GM12873 (cell line): ENCODE results near the gene NFIC.

Source experiments
- TF ChIP-seq, protein P1 (sequence below): IDR thresholded peaks from 2 replicates; pipeline ENCODE4 v1.5.1; 2012; ENCODE audit warnings: low read depth, mild to moderate bottlenecking, moderate library complexity, low read length, control low read depth; ENCODE audit not compliant: insufficient read depth; ENCODE audit errors: missing control alignments

The NFIC gene

DNA sequence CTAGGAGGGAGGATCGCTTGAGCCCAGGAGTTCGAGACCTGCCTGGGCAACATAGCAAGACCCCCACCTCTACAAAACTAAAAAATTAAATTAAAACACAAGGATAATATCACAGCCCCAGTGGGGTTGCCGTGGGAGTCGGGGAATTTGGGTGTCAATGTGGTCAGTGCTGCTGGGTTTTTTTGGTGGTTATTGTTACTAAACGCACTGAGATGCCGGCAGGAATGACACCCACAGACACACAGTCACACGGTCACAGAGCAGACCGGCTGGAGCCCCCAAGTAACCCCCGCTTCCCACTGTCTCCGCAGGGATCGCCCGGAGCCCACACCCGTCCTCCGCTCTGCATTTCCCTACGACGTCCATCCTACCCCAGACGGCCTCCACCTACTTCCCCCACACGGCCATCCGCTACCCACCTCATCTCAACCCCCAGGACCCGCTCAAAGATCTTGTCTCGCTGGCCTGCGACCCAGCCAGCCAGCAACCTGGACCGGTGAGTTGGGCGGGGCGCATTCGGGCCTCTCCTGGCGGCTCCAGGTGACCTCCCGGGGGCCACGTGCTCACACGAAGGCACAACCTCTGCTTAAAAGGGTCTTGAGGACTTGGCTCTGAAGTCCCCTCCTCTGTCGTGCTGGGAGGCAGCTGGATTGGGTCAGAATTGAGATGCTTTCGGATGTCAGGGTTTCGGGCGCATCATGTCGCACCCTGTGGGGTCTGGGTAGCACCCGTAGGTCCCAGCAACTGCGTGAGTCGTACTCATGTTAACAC, 86.0 kb downstream of the NFIC start:
- TF ChIP-seq, protein P1, sequence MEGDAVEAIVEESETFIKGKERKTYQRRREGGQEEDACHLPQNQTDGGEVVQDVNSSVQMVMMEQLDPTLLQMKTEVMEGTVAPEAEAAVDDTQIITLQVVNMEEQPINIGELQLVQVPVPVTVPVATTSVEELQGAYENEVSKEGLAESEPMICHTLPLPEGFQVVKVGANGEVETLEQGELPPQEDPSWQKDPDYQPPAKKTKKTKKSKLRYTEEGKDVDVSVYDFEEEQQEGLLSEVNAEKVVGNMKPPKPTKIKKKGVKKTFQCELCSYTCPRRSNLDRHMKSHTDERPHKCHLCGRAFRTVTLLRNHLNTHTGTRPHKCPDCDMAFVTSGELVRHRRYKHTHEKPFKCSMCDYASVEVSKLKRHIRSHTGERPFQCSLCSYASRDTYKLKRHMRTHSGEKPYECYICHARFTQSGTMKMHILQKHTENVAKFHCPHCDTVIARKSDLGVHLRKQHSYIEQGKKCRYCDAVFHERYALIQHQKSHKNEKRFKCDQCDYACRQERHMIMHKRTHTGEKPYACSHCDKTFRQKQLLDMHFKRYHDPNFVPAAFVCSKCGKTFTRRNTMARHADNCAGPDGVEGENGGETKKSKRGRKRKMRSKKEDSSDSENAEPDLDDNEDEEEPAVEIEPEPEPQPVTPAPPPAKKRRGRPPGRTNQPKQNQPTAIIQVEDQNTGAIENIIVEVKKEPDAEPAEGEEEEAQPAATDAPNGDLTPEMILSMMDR, result no peak

DNA sequence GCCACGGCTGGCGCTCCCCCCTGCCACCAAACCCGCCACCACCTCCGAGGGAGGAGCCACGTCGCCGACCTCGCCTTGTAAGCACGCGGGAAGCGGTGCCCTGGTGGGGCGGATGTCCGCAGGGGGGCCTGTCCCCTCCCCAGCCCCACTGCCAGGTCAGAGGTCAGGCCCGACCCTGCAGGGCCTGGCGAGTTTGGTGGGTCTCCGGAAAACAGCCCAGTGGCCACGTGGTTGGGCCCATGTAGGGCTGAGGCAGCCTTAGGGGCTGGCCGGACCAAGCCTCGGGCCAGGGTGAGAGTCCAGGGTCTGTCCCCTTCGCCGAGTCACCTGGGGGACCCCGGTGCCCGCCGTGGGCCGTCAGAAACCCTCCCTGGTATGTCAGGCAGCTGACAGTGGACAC, 87.5 kb downstream of the NFIC start:
- TF ChIP-seq, protein P1, result no peak

DNA sequence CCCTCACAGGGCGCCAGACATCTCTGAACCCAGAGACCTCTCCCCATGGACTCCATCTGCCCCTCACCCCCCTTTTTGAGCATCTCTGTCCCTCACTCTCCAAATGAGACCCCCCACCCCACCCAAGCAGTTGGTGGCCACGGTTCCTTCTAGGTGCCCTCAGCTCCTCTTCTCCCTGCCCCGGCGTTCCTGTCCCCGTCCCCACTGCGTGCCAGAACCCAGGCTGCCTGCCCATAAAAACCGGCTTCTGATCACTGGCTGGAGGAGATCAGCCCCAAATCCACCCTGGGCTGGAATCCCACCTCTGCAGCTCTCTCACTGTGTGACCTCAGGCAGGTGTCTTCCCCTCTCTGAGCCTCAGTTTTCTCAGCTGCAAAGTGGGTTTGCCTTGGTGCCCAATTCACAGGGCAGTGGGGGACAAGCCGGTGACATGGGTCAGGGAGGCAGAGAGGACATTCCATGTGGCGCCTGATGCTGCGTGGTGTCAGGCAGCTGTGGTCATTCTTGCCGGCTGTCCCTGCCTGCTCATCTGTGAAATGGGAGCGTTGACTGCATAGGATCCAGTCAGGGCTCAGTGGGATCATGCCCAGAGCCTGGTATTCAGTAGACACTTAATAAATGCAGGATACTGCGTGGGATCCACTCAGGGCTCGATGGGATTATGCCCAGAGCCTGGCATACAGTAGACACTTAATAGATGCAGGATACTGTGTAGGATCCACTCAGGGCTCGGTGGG, 88.4 kb downstream of the NFIC start:
- TF ChIP-seq, protein P1, result no peak

DNA sequence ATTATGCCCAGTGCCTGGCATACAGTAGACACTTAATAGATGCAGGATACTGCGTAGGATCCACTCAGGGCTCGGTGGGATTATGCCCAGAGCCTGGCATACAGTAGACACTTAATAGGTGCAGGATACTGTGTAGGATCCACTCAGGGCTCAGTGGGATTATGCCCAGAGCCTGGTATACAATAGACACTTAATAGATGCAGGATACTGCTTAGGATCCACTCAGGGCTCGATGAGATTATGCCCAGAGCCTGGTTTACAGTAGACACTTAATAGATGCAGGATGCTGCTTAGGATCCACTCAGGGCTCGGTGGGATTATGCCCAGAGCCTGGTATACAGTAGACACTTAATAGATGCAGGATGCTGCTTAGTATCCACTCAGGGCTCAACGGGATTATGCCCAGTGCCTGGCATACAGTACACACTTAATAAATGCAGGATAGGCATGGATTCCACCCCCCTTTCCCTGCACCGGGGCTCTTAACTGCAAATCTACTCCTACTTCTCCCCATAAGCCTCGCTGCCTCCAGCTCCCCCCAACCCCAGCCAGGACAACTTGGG, 89.1 kb downstream of the NFIC start:
- TF ChIP-seq, protein P1, result no peak

DNA sequence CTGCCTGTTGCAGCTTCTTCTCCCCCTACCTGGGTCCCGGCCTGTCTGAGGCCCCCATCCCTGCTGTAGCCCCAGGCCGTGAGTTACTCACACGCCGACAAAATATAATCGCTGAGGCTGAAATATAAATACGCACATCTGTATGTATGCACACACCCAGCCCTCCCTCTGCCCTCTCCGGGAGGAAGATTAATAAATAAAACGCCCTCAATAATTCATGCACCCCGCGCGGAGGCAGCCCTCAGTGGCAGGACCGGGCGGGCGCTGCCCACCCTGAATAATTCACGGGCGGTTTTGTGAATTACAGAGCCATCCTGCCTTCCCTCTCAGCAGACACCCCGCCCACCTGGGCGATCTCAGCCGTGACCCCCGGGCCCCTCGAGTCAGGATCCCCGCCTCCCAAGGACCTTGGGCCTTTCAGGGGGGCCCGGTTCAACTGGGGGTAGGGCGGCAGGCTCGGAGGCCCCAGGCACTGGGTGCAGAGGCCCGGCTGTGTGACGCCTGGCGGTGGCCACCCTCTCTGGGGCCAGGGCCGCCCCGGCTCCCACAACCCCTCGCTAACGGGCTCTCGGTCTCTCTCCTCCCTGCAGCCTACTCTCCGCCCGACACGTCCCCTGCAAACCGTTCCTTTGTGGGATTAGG, 89.7 kb downstream of the NFIC start:
- TF ChIP-seq, protein P1, result no peak

- TF ChIP-seq, protein P1, result no peak
Measured at GRCh38 chr19:3456925-3457527, 90.6 kb downstream of the NFIC start.
